WTC11 (cell line): ENCODE measurements around the gene PCDHGA1. TPM values are rescaled to one million over a fixed set of nuclear protein-coding genes. Genes with fewer than 3 reads are reported as not detected.
A peak's percentile ranks its signal among the peaks of the same experiment; 100 is the strongest.

Source experiments
- ATAC-seq: fragments of 200-7000 bp; cut with Tn5 transposase; 2 replicates; pipeline ENCODE4 v1.10.0; 2021; ENCODE audit warnings: mild to moderate bottlenecking, moderate library complexity
- CTCF ChIA-PET: fragments of 300-600 bp; sonication (Branson Sonifier 250); formaldehyde crosslinking; loops from one replicate; lab custom pipeline; 2021; ENCODE audit warnings: antibody characterized with exemption; lab: Charles Lee
- POLR2A ChIA-PET: fragments of 350-600 bp; sonication (Branson Sonifier 250); formaldehyde crosslinking; loops from one replicate; lab custom pipeline; 2021; ENCODE audit warnings: antibody characterized with exemption; lab: Charles Lee
- DNase-seq: peaks from one replicate; pipeline ENCODE4 v3.0.0; 2021; ENCODE audit warnings: low spot score
- H3K27ac Mint-ChIP-seq: 2 replicates; pipeline ENCODE4 v1.8.0; 2021; ENCODE audit warnings: mixed read lengths
- H3K27me3 Mint-ChIP-seq: 2 replicates; pipeline ENCODE4 v1.8.0; 2021; ENCODE audit warnings: low read depth, mild to moderate bottlenecking, moderate library complexity, mixed read lengths
- H3K36me3 Mint-ChIP-seq: 2 replicates; pipeline ENCODE4 v1.8.0; 2021; ENCODE audit warnings: mixed read lengths
- H3K4me1 Mint-ChIP-seq: 2 replicates; pipeline ENCODE4 v1.8.0; 2022; ENCODE audit warnings: mixed read lengths
- H3K4me3 Mint-ChIP-seq: 2 replicates; pipeline ENCODE4 v1.8.0; 2021; ENCODE audit warnings: mild to moderate bottlenecking, moderate library complexity, mixed read lengths
- H3K9me3 Mint-ChIP-seq: 2 replicates; pipeline ENCODE4 v1.8.0; 2021; ENCODE audit warnings: mixed read lengths
- CREB1 ChIP-seq: sonication (generic); formaldehyde crosslinking; IDR thresholded peaks from 2 replicates; pipeline ENCODE4 v1.8.0; 2023; ENCODE audit warnings: mild to moderate bottlenecking, missing genetic modification reagents
- CREM ChIP-seq: sonication (generic); formaldehyde crosslinking; IDR thresholded peaks from 2 replicates; pipeline ENCODE4 v1.8.1; 2022; ENCODE audit warnings: mild to moderate bottlenecking, missing genetic modification reagents, moderate library complexity
- CTCF ChIP-seq: fragments of 200-600 bp; IDR thresholded peaks from 2 replicates; pipeline ENCODE4 v1.8.0; 2022; ENCODE audit warnings: antibody characterized with exemption
- EMX1 ChIP-seq: fragments of 250-450 bp; sonication (Bioruptor Pico); IDR thresholded peaks from 2 replicates; pipeline ENCODE4 v1.8.0; 2021; ENCODE audit warnings: mild to moderate bottlenecking
- FOXK1 ChIP-seq: sonication (generic); formaldehyde crosslinking; IDR thresholded peaks from 2 replicates; pipeline ENCODE4 v1.8.0; 2022; ENCODE audit warnings: mild to moderate bottlenecking, moderate library complexity, missing genetic modification reagents
- IRF1 ChIP-seq: sonication (generic); formaldehyde crosslinking; IDR thresholded peaks from 2 replicates; pipeline ENCODE4 v1.8.0; 2023; ENCODE audit warnings: missing genetic modification reagents
- NFYB ChIP-seq: sonication (generic); formaldehyde crosslinking; conservative IDR thresholded peaks from 2 replicates; pipeline ENCODE4 v1.8.0; 2022; ENCODE audit warnings: low read depth, missing genetic modification reagents
- NR1H2 ChIP-seq: sonication (generic); formaldehyde crosslinking; IDR thresholded peaks from 2 replicates; pipeline ENCODE4 v1.9.0; 2021; ENCODE audit warnings: mild to moderate bottlenecking, moderate library complexity, missing genetic modification reagents
- NR2C2 ChIP-seq: sonication (generic); formaldehyde crosslinking; IDR thresholded peaks from 2 replicates; pipeline ENCODE4 v1.8.0; 2022; ENCODE audit warnings: mild to moderate bottlenecking, missing genetic modification reagents
- SMAD4 ChIP-seq: sonication (generic); formaldehyde crosslinking; IDR thresholded peaks from 2 replicates; pipeline ENCODE4 v1.8.0; 2022; ENCODE audit warnings: mild to moderate bottlenecking, missing genetic modification reagents
- SP1 ChIP-seq: sonication (generic); formaldehyde crosslinking; conservative IDR thresholded peaks from 2 replicates; pipeline ENCODE4 v1.8.1; 2022; ENCODE audit warnings: missing genetic modification reagents
- TP53 ChIP-seq: sonication (generic); formaldehyde crosslinking; IDR thresholded peaks from 2 replicates; pipeline ENCODE4 v1.8.1; 2023; ENCODE audit warnings: mild to moderate bottlenecking, missing genetic modification reagents
- USF1 ChIP-seq: sonication (generic); formaldehyde crosslinking; IDR thresholded peaks from 2 replicates; pipeline ENCODE4 v1.8.0; 2022; ENCODE audit warnings: mild to moderate bottlenecking, missing genetic modification reagents
- USF2 ChIP-seq: sonication (generic); formaldehyde crosslinking; IDR thresholded peaks from 2 replicates; pipeline ENCODE4 v1.8.1; 2023; ENCODE audit warnings: mild to moderate bottlenecking, missing genetic modification reagents, moderate library complexity
- ZBTB21 ChIP-seq: sonication (generic); formaldehyde crosslinking; IDR thresholded peaks from 2 replicates; pipeline ENCODE4 v1.8.1; 2023; ENCODE audit warnings: mild to moderate bottlenecking, missing genetic modification reagents, borderline replicate concordance
- ZNF219 ChIP-seq: sonication (generic); formaldehyde crosslinking; IDR thresholded peaks from 2 replicates; pipeline ENCODE4 v1.8.0; 2023; ENCODE audit warnings: missing genetic modification reagents, mild to moderate bottlenecking, borderline replicate concordance
- total RNA-seq: library from RNA; stranded (reverse); gene quantifications from 3 replicates; pipeline ENCODE4 v1.2.3, GENCODE V29; 2021

PCDHGA1 gene
- total RNA-seq, 1 experiment from 2014 or later: 1.5 TPM

GRCh38 chr5:141560151-141560550 lies 229.8 kb downstream of the PCDHGA1 start:
- Mint-ChIP-seq H3K4me3 (peak overlapping the region; percentile 64), H3K27ac (peak overlapping the region; percentile 97)
- no peak for DNase-seq

GRCh38 chr5:141560725-141561483 lies 230.6 kb downstream of the PCDHGA1 start:
- Mint-ChIP-seq H3K27ac (peak overlapping the region; percentile 97), H3K4me3 (peak overlapping the region; percentile 64), H3K4me1 (peaks cover 42% of the 10 kb centered on the region), H3K27me3 (no peaks in the 10 kb centered on the region), H3K36me3 (peaks cover 18% of the 10 kb centered on the region), H3K9me3 (peaks cover 4% of the 10 kb centered on the region; the same call in 1 of the 2 replicates)
- ChIA-PET CTCF (interaction anchor here (0.6 to 2.0 kb wide), 53 partner anchors 11 to 439 kb away, joined by 3 to 43 read pairs (median 5); partner anchors contain the start of genes DIAPH1, FCHSD1, HDAC3 and PCDHB10), POLR2A (interaction anchor here (0.6 kb wide), 2 partner anchors 139 to 466 kb away, joined by 3 read pairs; partner anchors contain the start of genes PCDHB2 and PCDHGA11)
- peak; percentile 86 for TF ChIP-seq USF1 (CRISPR knock-in tag)
- peak; percentile 68 for TF ChIP-seq ZBTB21 (CRISPR knock-in tag)
- peak; percentile 64 for TF ChIP-seq CTCF
- peak; percentile 78 for TF ChIP-seq NFYB (CRISPR knock-in tag)
- TF ChIP-seq NR1H2 (CRISPR knock-in tag): no peak
- TF ChIP-seq TP53 (CRISPR knock-in tag): no peak
- no peak for TF ChIP-seq NR2C2 (CRISPR knock-in tag)
- peak; percentile 49; the same call in 1 of the 2 replicates for TF ChIP-seq FOXK1
- peak; percentile 91 for TF ChIP-seq USF2 (CRISPR knock-in tag)
- TF ChIP-seq CREM (CRISPR knock-in tag): 0 out of 2 replicates have a peak, but pooled peaks have one; percentile 37
- TF ChIP-seq SP1: peak; percentile 56
- peak; percentile 90 for ATAC-seq
- peak; percentile 75 for DNase-seq

More at GRCh38 chr5:141560151-141560550, 229.8 kb downstream of the PCDHGA1 start:
- Mint-ChIP-seq H3K4me1 (peaks cover 42% of the 10 kb centered on the region), H3K36me3 (peaks cover 14% of the 10 kb centered on the region), H3K9me3 (peaks cover 4% of the 10 kb centered on the region; the same call in 1 of the 2 replicates), H3K27me3 (no peaks in the 10 kb centered on the region)
- no peak for ATAC-seq
- POLR2A ChIA-PET: interaction anchor here (0.6 kb wide), 1 partner anchor 139 kb away, joined by 3 read pairs; the partner anchor contains the start of gene PCDHGA11
- CTCF ChIA-PET: interaction anchor here (0.6 to 2.0 kb wide), 39 partner anchors 10 to 438 kb away, joined by 3 to 43 read pairs (median 5); partner anchors contain the start of genes HDAC3, PCDHB11, PCDHB14 and PCDHB15
- TF ChIP-seq EMX1 (no peak), CREB1 (CRISPR knock-in tag) (no peak), ZNF219 (CRISPR knock-in tag) (no peak), IRF1 (CRISPR knock-in tag) (no peak), SMAD4 (CRISPR knock-in tag) (no peak)

Other genes with a start within 250 kb of the PCDHGA1 start
- gene PCDHB2, start 235.9 kb upstream of the PCDHGA1 start, total RNA-seq: 22.9 to 26.2 TPM (median 23.1 TPM) in 3 replicates
- gene PCDHB3, start 230.0 kb upstream of the PCDHGA1 start, total RNA-seq: 4.7 to 6.4 TPM (median 5.1 TPM) in 3 replicates
- 2.3 to 2.6 TPM (median 2.3 TPM) in 3 replicates for gene PCDHB4, start 208.7 kb upstream of the PCDHGA1 start, total RNA-seq
- 6.8 to 12.5 TPM (median 8.5 TPM) in 3 replicates for gene PCDHB5, start 195.3 kb upstream of the PCDHGA1 start, total RNA-seq
- 0.23 to 0.37 TPM (median 0.24 TPM) in 3 replicates for gene PCDHB6, start 180.5 kb upstream of the PCDHGA1 start, total RNA-seq
- 0.17 to 0.27 TPM (median 0.23 TPM) in 3 replicates for gene PCDHB7, start 157.9 kb upstream of the PCDHGA1 start, total RNA-seq
- 4.1 to 5.4 TPM (median 4.6 TPM) in 3 replicates for gene PCDHB8, start 152.7 kb upstream of the PCDHGA1 start, total RNA-seq
- 3.5 to 4.1 TPM (median 3.7 TPM) in 3 replicates for gene PCDHB16, start 148.1 kb upstream of the PCDHGA1 start, total RNA-seq
- 1.6 to 2.3 TPM (median 1.7 TPM) in 3 replicates for gene PCDHB9, start 143.4 kb upstream of the PCDHGA1 start, total RNA-seq
- 1.4 to 1.9 TPM (median 1.7 TPM) in 3 replicates for gene PCDHB10, start 138.2 kb upstream of the PCDHGA1 start, total RNA-seq
- gene PCDHB11, start 130.9 kb upstream of the PCDHGA1 start, total RNA-seq: 0.61 to 1.2 TPM (median 0.92 TPM) in 3 replicates
- gene PCDHB12, start 121.8 kb upstream of the PCDHGA1 start, total RNA-seq: 2.7 to 3.1 TPM (median 3.1 TPM) in 3 replicates
- 2.2 to 2.9 TPM (median 2.6 TPM) in 3 replicates for gene PCDHB13, start 116.6 kb upstream of the PCDHGA1 start, total RNA-seq
- 2.6 to 3.5 TPM (median 2.8 TPM) in 3 replicates for gene PCDHB14, start 107.2 kb upstream of the PCDHGA1 start, total RNA-seq
- 7.7 to 8.7 TPM (median 8.4 TPM) in 3 replicates for gene PCDHB15, start 85.1 kb upstream of the PCDHGA1 start, total RNA-seq
- 0.24 TPM in 1 of 3 replicates, not detected in the others for gene SLC25A2, start 26.5 kb upstream of the PCDHGA1 start, total RNA-seq
- 87.8 to 96.2 TPM (median 90.1 TPM) in 3 replicates for gene TAF7, start 9.7 kb upstream of the PCDHGA1 start, total RNA-seq
- 0.66 to 0.96 TPM (median 0.94 TPM) in 3 replicates for gene PCDHGA2, start 8.2 kb downstream of the PCDHGA1 start, total RNA-seq
- 0.92 to 1.3 TPM (median 0.98 TPM) in 3 replicates for gene PCDHGA3, start 13.3 kb downstream of the PCDHGA1 start, total RNA-seq
- gene PCDHGB1, start 19.6 kb downstream of the PCDHGA1 start, total RNA-seq: 4.9 to 5.6 TPM (median 5.5 TPM) in 3 replicates
- 3.4 to 3.9 TPM (median 3.5 TPM) in 3 replicates for gene PCDHGA4, start 24.5 kb downstream of the PCDHGA1 start, total RNA-seq
- 4.1 to 5.5 TPM (median 5.2 TPM) in 3 replicates for gene PCDHGB2, start 29.5 kb downstream of the PCDHGA1 start, total RNA-seq
- gene PCDHGA5, start 33.6 kb downstream of the PCDHGA1 start, total RNA-seq: 2.0 to 2.5 TPM (median 2.4 TPM) in 3 replicates
- gene PCDHGB3, start 39.7 kb downstream of the PCDHGA1 start, total RNA-seq: 3.3 to 4.2 TPM (median 3.5 TPM) in 3 replicates
- gene PCDHGA6, start 43.4 kb downstream of the PCDHGA1 start, total RNA-seq: 2.6 to 3.3 TPM (median 3.0 TPM) in 3 replicates
- 1.6 to 2.8 TPM (median 2.1 TPM) in 3 replicates for gene PCDHGA7, start 52.2 kb downstream of the PCDHGA1 start, total RNA-seq
- 7.8 to 9.1 TPM (median 8.8 TPM) in 3 replicates for gene PCDHGB4, start 57.2 kb downstream of the PCDHGA1 start, total RNA-seq
- 1.4 to 2.4 TPM (median 2.1 TPM) in 3 replicates for gene PCDHGA8, start 62.1 kb downstream of the PCDHGA1 start, total RNA-seq
- 7.6 to 9.7 TPM (median 7.7 TPM) in 3 replicates for gene PCDHGB5, start 67.4 kb downstream of the PCDHGA1 start, total RNA-seq
- 1.9 to 2.9 TPM (median 2.3 TPM) in 3 replicates for gene PCDHGA9, start 72.3 kb downstream of the PCDHGA1 start, total RNA-seq
- gene PCDHGB6, start 77.5 kb downstream of the PCDHGA1 start, total RNA-seq: 6.0 to 6.7 TPM (median 6.1 TPM) in 3 replicates
- gene PCDHGA10, start 82.5 kb downstream of the PCDHGA1 start, total RNA-seq: 10.7 to 11.9 TPM (median 11.0 TPM) in 3 replicates
- gene PCDHGB7, start 87.2 kb downstream of the PCDHGA1 start, total RNA-seq: 10.5 to 11.2 TPM (median 10.7 TPM) in 3 replicates
- 7.0 to 8.4 TPM (median 7.1 TPM) in 3 replicates for gene PCDHGA11, start 90.5 kb downstream of the PCDHGA1 start, total RNA-seq
- 1.6 to 2.1 TPM (median 1.9 TPM) in 3 replicates for gene PCDHGA12, start 100.0 kb downstream of the PCDHGA1 start, total RNA-seq
- gene PCDHGC3, start 145.5 kb downstream of the PCDHGA1 start, total RNA-seq: 28.1 to 29.4 TPM (median 29.1 TPM) in 3 replicates
- 4.5 to 6.1 TPM (median 5.1 TPM) in 3 replicates for gene PCDHGC4, start 154.5 kb downstream of the PCDHGA1 start, total RNA-seq
- gene PCDHGC5, start 158.6 kb downstream of the PCDHGA1 start, total RNA-seq: 1.1 to 1.5 TPM (median 1.1 TPM) in 3 replicates